NCI-H2171 treated with DMSO at 0.1 percent for 48 hours (cell line): ENCODE data around the gene NDUFS5.
"Not testable (repeated sequence)": the region's sequence is repeated elsewhere in the genome, so short reads cannot be mapped to it uniquely, and the experiment has no call there.

Experiments used
- DNase-seq: peaks from one replicate; lab custom pipeline; 2025; lab: John Stamatoyannopoulos, UW

Gene NDUFS5

GRCh38 chr1:39026051-39026865, at the start of gene NDUFS5:
TSS of gene NDUFS5 (plus strand) at chr1:39026350. CDS start at chr1:39028725, 2,375 bp downstream.
- DNase-seq, result peak; percentile 93

GRCh38 chr1:38977399-38978244, 48.5 kb upstream of the NDUFS5 start:
- DNase-seq, result not testable (repeated sequence)

- not testable (repeated sequence) for DNase-seq
Observed at GRCh38 chr1:38978245-38978542, 48.0 kb upstream of the NDUFS5 start.

DNA sequence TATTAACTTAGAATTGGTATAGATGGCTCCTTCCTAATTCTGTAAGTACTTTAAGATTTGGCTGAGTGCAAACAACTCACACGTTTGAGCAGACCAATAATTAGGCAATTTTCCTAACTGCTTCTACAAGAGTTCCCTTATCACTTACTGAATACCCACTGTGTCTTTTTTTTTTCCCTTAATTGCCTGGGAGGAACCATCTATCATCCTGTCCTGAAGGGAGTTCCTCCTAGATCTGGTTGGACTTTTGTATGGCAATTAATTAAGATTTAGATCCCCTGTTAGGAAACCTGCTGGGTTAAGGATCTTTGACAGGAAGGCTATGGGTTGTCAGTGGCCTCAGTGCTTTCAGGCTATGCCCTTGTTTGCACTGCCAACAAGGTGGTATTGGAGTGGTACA, 46.8 kb upstream of the NDUFS5 start:
- DNase-seq, result not testable (repeated sequence)

- DNase-seq, result no peak
Observed at GRCh38 chr1:38989979-38990378, 36.2 kb upstream of the NDUFS5 start.

DNA sequence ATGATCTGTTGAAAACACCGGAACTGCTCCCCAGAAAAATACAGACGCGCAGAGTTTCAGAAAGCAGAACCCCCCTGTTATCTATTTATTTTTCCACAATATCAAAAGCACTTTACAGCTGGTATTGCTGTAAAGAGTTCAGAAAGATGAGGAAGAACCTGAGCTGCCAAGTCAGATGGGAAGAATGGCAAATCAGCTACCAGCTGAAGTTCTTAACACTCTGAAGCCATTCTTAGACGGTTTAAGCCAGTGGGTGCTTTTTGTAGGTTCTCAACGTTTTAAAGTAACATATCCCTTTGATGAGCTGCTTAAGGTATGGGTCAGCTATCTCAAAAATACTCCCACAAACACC, 35.8 kb upstream of the NDUFS5 start:
- peak; percentile 58 for DNase-seq

DNA sequence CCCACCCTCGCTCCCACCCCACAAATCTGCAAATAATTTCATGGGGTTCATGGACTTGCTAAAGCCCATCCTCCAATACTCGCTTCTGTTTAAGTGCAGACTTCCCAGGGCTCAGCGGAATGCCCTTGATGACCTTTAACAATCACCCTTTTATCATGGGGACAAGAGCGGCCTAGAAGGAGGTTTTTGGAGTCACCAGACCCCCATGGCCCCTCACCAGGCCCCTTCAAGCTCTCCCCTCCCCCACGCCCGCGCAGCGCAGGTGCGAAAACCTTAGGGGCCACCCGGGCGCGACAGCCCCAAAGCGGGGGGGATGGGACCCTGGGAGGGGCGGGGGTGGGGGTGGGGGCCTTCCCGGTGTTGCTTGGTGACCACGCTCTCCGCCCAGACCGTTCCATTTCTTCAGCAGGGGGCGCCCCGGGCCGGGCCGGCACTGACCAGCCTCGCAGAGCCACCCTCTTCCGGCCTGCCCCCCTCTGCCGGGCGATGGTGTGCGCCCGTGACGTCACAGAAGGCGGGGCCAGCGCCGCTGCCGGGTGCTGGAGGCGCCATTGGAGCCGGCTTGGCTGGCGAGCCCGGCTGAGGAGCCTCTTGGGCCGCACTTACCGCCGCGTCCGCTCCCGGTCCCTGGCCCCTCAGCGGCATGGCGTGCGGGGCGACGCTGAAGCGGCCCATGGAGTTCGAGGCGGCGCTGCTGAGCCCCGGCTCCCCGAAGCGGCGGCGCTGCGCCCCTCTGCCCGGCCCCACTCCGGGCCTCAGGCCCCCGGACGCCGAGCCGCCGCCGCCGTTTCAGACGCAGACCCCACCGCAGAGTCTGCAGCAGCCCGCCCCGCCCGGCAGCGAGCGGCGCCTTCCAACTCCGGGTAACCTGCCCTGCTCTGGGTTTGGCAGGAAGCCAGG, 35.2 kb upstream of the NDUFS5 start, which contains the start of gene AKIRIN1:
Gene AKIRIN1, plus strand, starts transcription at position 539 of the 900 bp plus-strand sequence. Its CDS starts 105 bp downstream, at position 644.
- DNase-seq, result peak; percentile 93

DNA sequence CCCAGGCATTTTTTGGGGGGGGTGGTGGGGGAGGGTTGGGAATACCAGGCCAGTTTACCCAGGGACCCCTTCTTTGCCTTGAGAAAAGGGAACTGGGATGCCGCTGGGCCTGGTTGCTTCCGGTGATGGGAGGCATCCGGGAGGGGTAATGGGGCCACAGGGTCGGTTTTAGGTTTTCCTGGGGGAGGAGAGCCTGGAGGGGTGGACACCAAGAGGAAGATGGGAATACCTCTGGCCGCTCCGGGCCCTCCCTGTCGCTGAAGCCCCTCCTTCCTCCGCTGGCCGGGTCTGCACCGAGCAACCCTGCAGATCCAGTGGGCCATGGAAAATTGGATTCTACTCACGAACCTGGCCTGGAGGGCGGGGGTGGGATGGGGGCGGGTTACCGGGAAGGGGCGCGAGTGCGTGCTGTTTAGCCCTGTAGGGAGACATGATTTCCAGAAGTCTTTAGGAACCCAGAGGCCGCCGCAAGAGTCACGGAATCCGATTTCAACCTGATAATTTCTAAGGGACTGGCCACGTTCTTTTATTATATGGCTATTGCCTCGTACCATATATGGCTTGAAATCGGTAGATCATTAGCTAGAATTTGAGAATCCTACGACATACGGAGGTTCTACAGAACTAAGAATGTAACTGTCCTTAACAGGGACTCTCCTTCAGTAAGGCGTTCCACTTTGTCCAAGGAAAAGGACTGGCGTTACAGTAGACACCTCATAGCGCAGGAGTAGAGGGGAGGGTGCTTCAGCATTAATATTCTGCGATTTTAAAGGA, 34.3 kb upstream of the NDUFS5 start:
- no peak for DNase-seq

DNA sequence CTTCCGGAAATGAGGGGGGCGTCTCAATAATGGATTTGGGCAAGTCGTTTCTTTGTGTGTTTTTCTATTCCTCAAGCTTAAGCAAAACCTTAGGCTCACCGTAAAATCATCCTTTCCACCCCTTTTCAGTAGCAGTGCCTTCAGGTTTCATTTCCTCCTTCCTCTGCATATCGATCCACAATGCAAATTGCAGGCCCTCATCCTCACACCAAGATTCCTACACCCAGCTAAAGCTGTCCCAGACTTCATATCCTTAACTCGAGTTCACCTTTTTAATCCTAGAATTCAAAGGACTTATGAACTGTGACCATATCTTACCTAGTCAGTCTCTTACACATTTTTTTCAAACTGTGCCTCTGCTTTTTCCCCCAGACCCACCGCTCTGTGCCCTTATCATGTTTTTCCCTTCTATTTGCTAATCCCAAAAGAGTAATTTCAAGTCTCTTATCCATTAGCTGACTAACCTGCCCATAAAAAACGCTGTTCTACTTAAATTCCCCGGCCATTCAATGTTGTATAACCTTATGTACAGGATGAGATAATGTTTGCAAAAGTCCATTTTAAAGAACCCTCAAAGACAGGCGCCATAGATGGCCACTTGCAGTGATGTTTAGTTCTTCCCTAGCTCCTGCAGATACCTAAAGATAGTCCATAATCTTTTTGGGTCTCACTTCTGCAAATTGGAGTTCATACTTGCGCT, 33.6 kb upstream of the NDUFS5 start:
- no peak for DNase-seq

- no peak for DNase-seq
Observed at GRCh38 chr1:38994196-38994595, 32.0 kb upstream of the NDUFS5 start.

DNA sequence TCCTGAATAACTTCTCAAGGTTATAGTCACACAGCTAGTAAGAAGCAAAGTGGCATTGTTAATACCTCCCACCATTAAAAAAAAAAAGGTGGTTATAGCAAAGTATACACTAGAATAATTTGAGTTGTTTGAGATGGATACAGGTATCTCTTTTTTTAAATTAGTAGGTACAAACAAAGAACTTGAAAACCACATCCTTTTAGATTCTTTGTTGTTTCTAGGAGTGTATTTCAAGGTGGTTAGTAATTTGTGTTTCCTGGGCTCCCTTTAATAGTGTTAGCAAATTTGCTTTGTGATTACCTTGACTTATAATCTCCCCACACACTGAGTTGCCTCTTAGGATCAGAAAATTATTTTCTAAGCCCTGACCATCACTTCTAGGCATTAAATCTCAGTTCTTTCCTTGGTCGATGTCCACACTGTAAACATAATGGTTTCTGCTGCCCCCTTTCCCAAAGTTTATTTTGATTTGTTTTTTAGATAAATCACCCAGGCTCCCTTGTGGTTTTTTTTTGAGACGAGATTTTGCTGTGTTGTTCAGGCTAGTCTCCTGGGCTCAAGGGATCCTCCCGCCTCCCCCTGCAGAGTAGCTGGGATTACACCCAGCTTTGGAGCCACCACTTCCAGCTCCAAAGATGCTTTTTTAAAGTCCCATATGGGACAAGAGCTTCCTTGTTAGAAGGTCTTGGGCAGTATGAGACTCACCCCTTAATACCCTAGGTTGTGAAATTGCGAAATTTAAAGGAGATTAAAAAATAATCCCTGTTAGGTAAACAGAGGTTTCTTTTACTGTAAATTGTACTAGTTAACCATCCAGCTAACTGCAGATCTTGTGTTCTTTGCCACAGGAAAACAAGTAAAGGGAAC, 28.9 kb upstream of the NDUFS5 start:
- DNase-seq, result no peak

DNA sequence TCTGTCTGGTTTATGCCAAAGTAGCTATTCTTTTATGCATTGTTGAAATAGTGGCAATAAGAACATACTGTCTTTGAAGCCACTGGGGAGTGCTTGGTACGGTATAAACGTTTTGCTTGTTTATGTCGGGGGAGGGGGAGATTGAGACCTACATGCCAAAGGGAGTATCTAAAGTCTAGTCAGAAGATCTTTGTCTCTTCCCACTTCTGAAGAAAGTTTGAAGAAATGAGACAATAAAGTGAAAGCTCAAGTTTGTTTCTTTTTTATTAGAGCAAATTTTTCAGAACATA, 28.3 kb upstream of the NDUFS5 start:
- no peak for DNase-seq

DNA sequence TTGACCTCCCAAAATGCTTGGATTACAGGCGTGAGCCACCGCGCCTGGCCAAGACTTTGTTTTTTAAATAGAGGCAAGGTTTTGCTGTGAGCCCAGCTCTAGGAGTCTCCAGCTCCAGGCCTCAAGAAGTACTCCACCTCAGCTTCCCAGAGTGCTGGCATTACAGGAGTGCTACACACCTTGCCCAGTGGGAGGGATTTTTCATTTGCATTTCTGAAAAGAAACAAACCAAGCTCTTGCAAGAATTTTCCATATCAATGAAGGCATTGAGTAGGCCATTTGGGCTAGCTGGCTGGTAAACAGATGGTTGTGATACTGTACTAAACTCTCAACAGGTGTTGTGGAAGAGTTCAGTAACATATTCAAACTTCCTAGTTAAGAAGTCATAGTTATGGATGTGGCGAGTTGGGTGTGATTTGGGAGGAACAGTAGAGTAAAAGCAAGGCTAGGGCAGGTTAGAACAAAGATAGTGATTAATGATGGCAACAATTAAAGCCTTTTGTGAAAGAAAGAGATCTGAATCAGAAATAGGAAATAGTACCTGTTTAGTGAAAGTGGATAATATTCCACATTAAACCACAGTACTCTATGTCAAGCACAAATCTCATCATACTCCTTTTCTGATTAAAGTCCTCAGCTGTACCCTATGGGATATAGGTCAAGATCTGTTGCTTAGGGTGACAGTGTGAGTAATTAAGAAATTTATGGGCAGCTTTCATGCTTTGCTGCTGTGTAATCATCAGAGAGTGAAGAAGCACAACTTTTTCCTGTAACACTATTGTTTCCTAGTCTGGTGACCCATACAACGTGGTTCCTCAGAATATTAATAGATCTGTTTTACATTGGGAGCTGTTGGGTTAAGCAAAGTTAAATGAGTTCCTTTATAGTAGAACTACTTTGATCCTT, 24.4 kb upstream of the NDUFS5 start:
- DNase-seq, result no peak

- DNase-seq, result no peak
Observed at GRCh38 chr1:39003281-39003680, 22.9 kb upstream of the NDUFS5 start.

DNA sequence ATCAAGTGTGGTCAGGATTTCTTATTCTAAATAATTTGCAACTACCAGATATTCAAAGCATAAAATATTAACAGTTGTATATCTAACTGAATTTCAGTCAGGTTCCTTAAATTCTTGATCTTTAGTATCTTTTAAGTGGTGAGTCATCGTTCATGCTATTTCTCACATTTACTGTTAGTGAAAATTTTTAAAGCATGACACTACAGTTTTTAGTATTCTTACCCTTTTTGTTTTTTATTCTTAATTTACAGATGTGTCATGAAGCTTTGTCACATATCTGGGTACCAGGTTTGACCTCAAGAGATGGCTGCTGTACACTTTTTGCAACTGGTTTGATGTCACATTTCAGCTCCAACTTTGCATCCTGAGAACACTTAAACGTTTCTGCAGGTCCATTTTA, 22.4 kb upstream of the NDUFS5 start:
- DNase-seq, result no peak

DNA sequence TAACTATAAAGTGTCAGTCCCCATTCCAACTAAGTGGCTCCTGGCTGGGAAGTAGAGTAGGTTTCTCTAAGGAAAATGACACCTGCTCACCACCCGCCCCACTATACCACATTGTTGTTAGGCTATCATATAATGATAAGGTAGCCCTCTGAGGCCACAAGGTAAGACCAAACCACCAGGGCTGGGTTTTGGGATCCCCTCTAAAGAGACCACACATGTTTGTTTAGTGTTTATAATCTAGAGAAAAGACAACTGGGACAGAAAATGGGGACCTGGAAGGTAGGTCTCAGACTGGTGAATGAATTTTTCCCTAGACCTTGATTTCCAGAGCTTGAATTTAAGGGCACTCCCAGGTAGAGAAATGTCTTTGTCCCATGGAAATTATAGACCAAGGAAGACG, 19.9 kb upstream of the NDUFS5 start:
- no peak for DNase-seq

GRCh38 chr1:39006726-39007645, 19.2 kb upstream of the NDUFS5 start:
- no peak for DNase-seq

GRCh38 chr1:39014956-39015355, 11.2 kb upstream of the NDUFS5 start:
- DNase-seq, result not testable (repeated sequence)
